Measurements from ENCODE around the gene CABLES2. TPM values are rescaled to one million over a fixed set of nuclear protein-coding genes. Genes with fewer than 3 reads are reported as not detected.

CABLES2 gene
- total RNA-seq, 1 experiment from 2014 or later, result 7.5 TPM

- CTCF ChIA-PET, result interaction anchor here (1.4 kb wide), 1 partner anchor 23 kb away, joined by 8 read pairs; no protein-coding TSS in a partner anchor
- peaks cover 69% of the 10 kb centered on the region for H3K36me3 Mint-ChIP-seq
Observed at GRCh38 chr20:62345681-62346370, 61.3 kb downstream of the CABLES2 start.

DNA sequence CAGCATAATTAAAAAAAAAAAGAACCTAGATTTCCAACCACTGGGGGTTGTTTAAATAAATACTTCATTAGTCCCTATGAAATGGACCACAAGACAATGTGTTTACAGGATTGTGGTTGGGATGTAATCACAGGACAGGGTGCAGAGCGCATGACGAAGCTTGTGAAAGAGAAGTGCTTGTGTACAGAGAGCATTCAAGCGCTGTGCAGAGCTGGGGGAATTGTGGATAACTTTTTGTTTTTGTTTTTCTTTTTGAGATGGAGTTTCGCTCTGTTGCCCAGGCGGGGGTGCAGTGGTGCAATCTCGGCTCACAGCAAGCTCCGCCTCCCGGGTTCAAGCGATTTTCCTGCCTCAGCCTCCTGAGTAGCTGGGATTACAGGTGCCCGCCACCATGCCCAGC lies 62.3 kb downstream of the CABLES2 start:
- Mint-ChIP-seq H3K4me3 (no peak overlapping the region), H3K36me3 (peaks cover 63% of the 10 kb centered on the region)
- DNase-seq (ENCODE audit: low spot score), result no peak
- TF ChIP-seq E2F1 (CRISPR knock-in tag; IDR thresholded peaks at IDR 0.05), result no peak
- no peak for TF ChIP-seq CREB1 (CRISPR knock-in tag; IDR thresholded peaks at IDR 0.05)
- TF ChIP-seq ZBTB43 (CRISPR knock-in tag; IDR thresholded peaks at IDR 0.05), result no peak
- no peak for TF ChIP-seq JUN (CRISPR knock-in tag; IDR thresholded peaks at IDR 0.05)
- TF ChIP-seq ZNF317 (CRISPR knock-in tag; IDR thresholded peaks at IDR 0.05; ENCODE audit: borderline replicate concordance, low read depth), result no peak

More at GRCh38 chr20:62345681-62346370, 61.3 kb downstream of the CABLES2 start:
- Mint-ChIP-seq H3K4me1 (peaks cover 2% of the 10 kb centered on the region; the same call in 1 of the 2 replicates), H3K9me3 (peaks cover 9% of the 10 kb centered on the region), H3K27me3 (ENCODE audit: low read depth) (no peaks in the 10 kb centered on the region), H3K4me3 (no peak overlapping the region), H3K27ac (no peak overlapping the region)
- no peak for ATAC-seq
- TF ChIP-seq TEAD4 (CRISPR knock-in tag; IDR thresholded peaks at IDR 0.05), result no peak
- no peak for TF ChIP-seq IRF2 (CRISPR knock-in tag; IDR thresholded peaks at IDR 0.05; ENCODE audit: borderline replicate concordance, low read depth)
- TF ChIP-seq SMAD4 (CRISPR knock-in tag; IDR thresholded peaks at IDR 0.05), result no peak
- TF ChIP-seq CBFB (CRISPR knock-in tag; IDR thresholded peaks at IDR 0.05; ENCODE audit: low read depth), result no peak
- no peak for TF ChIP-seq TP53 (CRISPR knock-in tag; IDR thresholded peaks at IDR 0.05)
- TF ChIP-seq, protein P1, sequence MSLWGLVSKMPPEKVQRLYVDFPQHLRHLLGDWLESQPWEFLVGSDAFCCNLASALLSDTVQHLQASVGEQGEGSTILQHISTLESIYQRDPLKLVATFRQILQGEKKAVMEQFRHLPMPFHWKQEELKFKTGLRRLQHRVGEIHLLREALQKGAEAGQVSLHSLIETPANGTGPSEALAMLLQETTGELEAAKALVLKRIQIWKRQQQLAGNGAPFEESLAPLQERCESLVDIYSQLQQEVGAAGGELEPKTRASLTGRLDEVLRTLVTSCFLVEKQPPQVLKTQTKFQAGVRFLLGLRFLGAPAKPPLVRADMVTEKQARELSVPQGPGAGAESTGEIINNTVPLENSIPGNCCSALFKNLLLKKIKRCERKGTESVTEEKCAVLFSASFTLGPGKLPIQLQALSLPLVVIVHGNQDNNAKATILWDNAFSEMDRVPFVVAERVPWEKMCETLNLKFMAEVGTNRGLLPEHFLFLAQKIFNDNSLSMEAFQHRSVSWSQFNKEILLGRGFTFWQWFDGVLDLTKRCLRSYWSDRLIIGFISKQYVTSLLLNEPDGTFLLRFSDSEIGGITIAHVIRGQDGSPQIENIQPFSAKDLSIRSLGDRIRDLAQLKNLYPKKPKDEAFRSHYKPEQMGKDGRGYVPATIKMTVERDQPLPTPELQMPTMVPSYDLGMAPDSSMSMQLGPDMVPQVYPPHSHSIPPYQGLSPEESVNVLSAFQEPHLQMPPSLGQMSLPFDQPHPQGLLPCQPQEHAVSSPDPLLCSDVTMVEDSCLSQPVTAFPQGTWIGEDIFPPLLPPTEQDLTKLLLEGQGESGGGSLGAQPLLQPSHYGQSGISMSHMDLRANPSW (CRISPR knock-in tag; conservative IDR thresholded peaks at IDR 0.05; ENCODE audit: low read depth), result no peak
- TF ChIP-seq JAZF1 (CRISPR knock-in tag; IDR thresholded peaks at IDR 0.05), result no peak
- no peak for TF ChIP-seq NFE2L1 (CRISPR knock-in tag; IDR thresholded peaks at IDR 0.05)
- TF ChIP-seq, protein P2, sequence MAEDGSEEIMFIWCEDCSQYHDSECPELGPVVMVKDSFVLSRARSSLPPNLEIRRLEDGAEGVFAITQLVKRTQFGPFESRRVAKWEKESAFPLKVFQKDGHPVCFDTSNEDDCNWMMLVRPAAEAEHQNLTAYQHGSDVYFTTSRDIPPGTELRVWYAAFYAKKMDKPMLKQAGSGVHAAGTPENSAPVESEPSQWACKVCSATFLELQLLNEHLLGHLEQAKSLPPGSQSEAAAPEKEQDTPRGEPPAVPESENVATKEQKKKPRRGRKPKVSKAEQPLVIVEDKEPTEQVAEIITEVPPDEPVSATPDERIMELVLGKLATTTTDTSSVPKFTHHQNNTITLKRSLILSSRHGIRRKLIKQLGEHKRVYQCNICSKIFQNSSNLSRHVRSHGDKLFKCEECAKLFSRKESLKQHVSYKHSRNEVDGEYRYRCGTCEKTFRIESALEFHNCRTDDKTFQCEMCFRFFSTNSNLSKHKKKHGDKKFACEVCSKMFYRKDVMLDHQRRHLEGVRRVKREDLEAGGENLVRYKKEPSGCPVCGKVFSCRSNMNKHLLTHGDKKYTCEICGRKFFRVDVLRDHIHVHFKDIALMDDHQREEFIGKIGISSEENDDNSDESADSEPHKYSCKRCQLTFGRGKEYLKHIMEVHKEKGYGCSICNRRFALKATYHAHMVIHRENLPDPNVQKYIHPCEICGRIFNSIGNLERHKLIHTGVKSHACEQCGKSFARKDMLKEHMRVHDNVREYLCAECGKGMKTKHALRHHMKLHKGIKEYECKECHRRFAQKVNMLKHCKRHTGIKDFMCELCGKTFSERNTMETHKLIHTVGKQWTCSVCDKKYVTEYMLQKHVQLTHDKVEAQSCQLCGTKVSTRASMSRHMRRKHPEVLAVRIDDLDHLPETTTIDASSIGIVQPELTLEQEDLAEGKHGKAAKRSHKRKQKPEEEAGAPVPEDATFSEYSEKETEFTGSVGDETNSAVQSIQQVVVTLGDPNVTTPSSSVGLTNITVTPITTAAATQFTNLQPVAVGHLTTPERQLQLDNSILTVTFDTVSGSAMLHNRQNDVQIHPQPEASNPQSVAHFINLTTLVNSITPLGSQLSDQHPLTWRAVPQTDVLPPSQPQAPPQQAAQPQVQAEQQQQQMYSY (CRISPR knock-in tag; IDR thresholded peaks at IDR 0.05), result no peak
- TF ChIP-seq ZNF232 (CRISPR knock-in tag; IDR thresholded peaks at IDR 0.05), result no peak
- no peak for TF ChIP-seq ZNF219 (CRISPR knock-in tag; IDR thresholded peaks at IDR 0.05; ENCODE audit: borderline replicate concordance)
- no peak for TF ChIP-seq E2F5 (CRISPR knock-in tag; IDR thresholded peaks at IDR 0.05)
- TF ChIP-seq, protein P3, sequence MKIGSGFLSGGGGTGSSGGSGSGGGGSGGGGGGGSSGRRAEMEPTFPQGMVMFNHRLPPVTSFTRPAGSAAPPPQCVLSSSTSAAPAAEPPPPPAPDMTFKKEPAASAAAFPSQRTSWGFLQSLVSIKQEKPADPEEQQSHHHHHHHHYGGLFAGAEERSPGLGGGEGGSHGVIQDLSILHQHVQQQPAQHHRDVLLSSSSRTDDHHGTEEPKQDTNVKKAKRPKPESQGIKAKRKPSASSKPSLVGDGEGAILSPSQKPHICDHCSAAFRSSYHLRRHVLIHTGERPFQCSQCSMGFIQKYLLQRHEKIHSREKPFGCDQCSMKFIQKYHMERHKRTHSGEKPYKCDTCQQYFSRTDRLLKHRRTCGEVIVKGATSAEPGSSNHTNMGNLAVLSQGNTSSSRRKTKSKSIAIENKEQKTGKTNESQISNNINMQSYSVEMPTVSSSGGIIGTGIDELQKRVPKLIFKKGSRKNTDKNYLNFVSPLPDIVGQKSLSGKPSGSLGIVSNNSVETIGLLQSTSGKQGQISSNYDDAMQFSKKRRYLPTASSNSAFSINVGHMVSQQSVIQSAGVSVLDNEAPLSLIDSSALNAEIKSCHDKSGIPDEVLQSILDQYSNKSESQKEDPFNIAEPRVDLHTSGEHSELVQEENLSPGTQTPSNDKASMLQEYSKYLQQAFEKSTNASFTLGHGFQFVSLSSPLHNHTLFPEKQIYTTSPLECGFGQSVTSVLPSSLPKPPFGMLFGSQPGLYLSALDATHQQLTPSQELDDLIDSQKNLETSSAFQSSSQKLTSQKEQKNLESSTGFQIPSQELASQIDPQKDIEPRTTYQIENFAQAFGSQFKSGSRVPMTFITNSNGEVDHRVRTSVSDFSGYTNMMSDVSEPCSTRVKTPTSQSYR (CRISPR knock-in tag; IDR thresholded peaks at IDR 0.05), result no peak
- no peak for DNase-seq (ENCODE audit: low spot score)
- POLR2A ChIA-PET, result interaction anchor here (0.6 kb wide), 1 partner anchor 338 kb away, joined by 3 read pairs; no protein-coding TSS in a partner anchor

More for the DNA sequence above, 62.3 kb downstream of the CABLES2 start:
- H3K27ac Mint-ChIP-seq, result peak overlapping the region; percentile 74; the same call in 1 of the 2 replicates
- H3K27me3 Mint-ChIP-seq (ENCODE audit: low read depth), result no peaks in the 10 kb centered on the region
- no peak for ATAC-seq
- ChIA-PET POLR2A (no interaction called here), CTCF (interaction anchor here (0.7 to 1.4 kb wide), 4 partner anchors 19 to 38 kb away, joined by 3 to 8 read pairs (median 4); no protein-coding TSS in a partner anchor)
- peaks cover 9% of the 10 kb centered on the region for H3K9me3 Mint-ChIP-seq
- H3K4me1 Mint-ChIP-seq, result peaks cover 2% of the 10 kb centered on the region; the same call in 1 of the 2 replicates
